HG02678 (cell line): ENCODE data around the gene PNPLA2.

Experiments
- ATAC-seq: cut with Tn5 transposase; IDR thresholded peaks from one replicate; pipeline ENCODE4 v1.9.1; 2021; ENCODE audit warnings: mild to moderate bottlenecking, moderate library complexity; ENCODE audit not compliant: unreplicated experiment

The PNPLA2 gene

DNA sequence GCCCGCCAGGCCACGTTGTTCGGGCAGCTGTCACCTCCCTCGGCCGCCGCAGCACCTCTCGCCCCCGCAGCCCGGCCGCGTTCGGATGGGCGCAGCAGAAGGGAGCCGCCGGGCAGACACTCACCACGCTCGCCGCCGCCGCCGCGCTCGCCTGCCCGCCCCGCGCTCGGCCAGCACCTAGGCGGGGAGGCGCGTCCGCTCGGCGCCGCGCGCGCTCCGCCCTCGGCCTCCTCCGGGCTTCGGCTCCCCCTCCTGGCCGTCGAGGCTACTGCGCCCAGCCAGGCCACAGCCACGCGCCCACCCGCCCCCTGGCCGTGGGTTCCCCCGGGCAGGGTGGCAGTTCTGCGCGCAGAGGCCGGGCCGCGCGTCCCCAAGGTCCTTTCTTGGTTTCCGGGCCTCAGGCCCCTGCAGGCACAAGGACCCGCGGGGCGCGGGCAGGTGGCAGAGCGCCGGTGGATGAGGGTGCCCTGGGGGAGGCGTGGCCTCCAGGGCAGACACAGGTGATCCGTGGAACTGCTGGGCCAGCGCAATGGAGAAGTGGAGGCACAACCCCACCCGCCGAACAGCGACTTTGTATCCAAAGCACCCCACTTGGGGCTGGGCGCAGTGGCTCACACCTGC, 20.5 kb upstream of the PNPLA2 start, which contains the start of gene SLC25A22:
Gene SLC25A22 (minus strand): TSS at position 189 of the 621 bp plus-strand sequence. CDS start 3,275 bp downstream, outside the sequence.
- ATAC-seq, result peak; percentile 62

- ATAC-seq, result no peak
Measured at GRCh38 chr11:799641-800316, 18.9 kb upstream of the PNPLA2 start.

DNA sequence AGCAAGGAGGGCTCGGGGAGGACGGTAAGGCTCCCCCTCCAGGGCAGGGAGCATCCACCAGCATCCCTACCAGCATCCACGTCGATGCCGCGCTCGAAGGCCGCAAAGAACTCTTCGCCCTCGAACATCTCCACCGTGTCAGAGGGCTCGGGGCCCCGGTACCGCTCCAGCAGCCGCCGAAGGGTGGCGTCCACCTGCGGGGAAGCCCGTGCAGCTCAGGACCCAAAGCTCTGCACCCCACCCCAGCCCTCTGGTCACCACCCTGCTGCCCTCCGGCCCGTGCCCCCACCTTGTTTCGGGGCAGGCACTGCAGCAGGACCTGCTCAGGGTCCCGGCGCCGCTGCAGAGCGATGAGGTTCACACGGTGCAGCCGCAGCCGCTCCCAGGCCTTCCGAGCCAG, 18.2 kb upstream of the PNPLA2 start:
- ATAC-seq, result no peak

GRCh38 chr11:801097-801780, 17.5 kb upstream of the PNPLA2 start:
- no peak for ATAC-seq

DNA sequence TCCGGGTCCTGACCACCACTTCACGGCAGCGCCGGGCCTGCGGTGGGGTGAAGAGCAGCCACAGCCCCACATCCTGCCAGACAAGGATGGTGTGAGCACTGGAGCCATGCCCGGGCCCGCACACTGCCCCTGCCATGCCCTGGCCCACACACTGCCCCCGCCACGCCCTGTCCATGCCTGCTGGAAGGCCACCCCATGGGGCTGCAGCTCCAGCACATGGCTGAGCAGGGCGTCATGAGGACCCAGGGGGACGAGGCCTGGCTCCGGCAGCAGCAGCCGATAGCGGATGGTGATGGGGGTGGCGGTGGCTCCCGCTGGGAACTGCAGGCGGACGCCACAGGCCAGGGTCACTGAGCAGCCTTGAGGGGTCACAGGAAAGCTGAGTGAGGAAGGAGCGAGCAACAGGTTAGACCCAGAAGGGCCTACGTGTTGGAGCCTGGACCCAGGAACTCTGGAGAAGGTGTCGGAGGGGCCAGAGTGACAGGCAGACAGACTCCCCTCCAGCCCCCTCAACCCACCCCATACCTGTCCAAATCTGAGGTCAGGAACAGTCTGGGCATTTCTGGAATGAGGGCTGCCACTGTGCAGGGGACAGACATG, 16.6 kb upstream of the PNPLA2 start:
- ATAC-seq, result no peak

GRCh38 chr11:802693-803466, 15.8 kb upstream of the PNPLA2 start:
- ATAC-seq, result no peak

GRCh38 chr11:803467-803742, 15.3 kb upstream of the PNPLA2 start:
- ATAC-seq, result no peak

DNA sequence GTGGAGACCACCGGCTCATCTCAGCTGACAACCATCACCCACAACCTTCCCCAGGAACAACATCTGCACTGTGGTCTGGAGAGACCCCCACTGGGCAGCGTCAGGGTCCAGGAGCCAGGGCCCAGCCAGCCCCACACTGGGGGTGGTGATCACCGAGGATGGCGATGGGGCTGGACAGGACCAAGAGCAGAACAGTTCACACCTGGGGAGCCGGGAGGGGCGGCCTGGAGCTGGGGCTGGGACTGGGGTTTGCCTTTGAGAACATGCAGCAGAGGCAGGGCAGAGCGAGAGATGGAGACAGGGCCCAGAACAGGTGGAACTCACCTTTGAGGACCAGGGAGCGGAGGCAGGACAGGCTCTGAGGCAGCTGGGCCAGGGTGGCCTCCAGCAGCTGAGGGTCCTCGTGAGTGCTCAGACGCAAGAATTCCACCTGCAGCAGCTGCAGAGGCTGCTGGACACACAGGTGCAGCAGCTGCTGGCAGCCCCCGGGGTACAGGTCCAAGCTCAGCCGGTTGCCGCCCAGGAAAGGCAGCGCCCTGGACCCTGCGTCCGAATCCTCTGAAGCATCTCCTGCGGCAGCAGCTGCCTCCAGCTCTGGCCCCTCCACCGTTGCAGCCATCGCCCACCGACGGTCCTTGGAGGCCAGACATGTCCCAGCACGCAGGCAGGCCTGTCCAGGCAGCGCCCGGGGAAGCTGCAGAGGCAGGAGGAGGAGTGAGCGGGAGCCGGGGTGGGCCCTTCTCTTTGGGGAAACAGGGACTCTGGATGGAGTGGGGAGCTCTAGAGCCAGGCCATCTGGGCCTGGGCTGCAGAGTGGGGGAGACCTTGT, 14.7 kb upstream of the PNPLA2 start:
- no peak for ATAC-seq

DNA sequence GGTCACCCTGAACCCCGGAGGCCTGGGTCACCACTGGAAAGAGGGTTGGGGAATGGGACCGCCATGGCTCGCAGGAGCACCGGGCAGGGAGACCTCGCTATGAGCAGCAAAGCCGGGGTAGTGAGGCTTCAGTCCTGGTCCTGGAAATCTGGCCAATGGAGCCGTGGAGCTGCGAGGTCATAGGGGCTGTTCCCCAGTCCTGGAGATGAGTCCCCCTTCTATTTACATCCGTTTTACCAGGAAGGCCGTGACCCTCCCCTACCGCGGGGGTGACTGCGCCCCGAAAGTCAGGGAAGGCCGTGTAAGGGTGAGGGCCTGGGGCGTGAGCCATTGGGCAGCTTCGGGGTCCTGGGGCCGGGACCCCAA, 14.1 kb upstream of the PNPLA2 start:
- no peak for ATAC-seq

GRCh38 chr11:808427-809286, 10.1 kb upstream of the PNPLA2 start:
- ATAC-seq, result no peak

DNA sequence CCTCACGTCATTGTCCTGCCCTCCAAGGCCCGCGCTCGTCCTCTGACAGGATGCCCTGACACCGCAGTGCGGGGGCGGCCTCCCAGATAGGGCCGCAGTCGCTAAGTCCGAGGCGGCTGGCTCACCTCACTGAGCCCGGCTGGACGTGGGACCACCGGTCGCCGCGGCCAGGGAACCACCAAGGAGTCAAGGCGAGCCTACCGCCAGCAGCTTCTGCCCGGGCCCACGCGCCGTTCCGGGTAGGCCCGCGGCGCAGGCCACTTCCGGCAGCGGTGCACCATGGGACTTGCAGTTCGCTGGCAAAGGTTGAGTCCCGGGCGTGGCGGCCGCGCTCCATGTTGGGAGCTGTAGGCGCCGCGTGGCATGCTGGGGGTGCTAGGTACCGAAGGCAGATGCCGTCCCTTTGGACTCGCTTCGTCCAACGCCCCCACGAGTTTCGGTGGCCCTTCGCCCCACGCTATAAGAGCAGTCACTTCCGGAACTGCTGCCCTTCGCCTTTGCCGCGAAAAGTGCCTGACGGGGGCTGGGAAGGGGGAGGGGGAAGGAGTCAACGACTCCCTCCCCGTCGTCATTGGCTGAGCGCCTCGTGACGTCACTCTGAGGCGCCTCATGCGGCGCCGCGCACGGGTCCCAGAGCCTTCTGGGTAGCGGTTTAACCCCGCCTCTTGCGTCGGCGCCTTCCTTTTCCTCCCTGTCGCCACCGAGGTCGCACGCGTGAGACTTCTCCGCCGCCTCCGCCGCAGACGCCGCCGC, 9.3 kb upstream of the PNPLA2 start, which contains the start of gene RPLP2:
Gene RPLP2 (plus strand): TSS at position 681 of the 753 bp plus-strand sequence. CDS start 268 bp downstream, outside the sequence.
- peak; percentile 76 for ATAC-seq

DNA sequence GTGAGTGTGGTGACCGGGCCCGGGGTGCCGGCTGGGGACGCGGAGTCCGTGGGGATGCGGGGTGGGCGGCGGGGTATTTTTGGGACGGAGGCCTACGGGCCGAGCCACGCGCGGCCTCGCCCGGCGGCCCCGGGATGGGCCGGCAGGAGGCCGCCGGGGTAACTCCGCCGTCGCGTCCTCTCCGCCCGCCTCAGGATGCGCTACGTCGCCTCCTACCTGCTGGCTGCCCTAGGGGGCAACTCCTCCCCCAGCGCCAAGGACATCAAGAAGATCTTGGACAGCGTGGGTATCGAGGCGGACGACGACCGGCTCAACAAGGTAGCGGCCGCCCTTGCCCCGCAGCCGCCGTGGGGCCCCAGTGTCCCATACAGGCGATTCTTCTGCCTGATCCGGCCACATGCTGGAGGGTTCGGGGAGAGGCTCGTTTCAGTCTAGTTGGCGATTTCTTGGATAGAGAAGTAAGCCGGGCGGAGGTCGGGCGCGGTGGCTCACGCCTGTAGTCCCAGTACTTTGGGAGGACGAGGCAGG, 8.6 kb upstream of the PNPLA2 start:
- no peak for ATAC-seq

- ATAC-seq, result no peak
Measured at GRCh38 chr11:811446-812245, 7.1 kb upstream of the PNPLA2 start.

- no peak for ATAC-seq
Measured at GRCh38 chr11:812390-812789, 6.3 kb upstream of the PNPLA2 start.

DNA sequence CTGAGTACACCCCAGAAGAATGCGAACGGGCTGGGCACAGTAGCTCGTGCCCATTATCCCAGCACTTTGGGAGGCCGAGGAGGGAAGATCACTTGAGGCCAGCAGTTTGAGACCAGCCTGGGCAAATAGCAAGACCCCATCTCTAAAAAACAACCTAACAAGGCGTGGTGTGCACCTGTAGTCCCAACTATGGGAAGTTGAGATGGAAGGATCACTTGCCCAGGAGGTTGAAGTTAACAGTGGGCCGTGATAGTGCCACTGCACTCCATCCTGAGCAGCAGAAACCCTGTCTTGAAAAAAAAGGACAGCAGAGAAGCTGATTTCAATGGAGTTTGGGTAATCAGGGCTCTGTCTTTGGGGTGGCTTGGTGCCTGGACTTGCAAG, 5.7 kb upstream of the PNPLA2 start:
- no peak for ATAC-seq

DNA sequence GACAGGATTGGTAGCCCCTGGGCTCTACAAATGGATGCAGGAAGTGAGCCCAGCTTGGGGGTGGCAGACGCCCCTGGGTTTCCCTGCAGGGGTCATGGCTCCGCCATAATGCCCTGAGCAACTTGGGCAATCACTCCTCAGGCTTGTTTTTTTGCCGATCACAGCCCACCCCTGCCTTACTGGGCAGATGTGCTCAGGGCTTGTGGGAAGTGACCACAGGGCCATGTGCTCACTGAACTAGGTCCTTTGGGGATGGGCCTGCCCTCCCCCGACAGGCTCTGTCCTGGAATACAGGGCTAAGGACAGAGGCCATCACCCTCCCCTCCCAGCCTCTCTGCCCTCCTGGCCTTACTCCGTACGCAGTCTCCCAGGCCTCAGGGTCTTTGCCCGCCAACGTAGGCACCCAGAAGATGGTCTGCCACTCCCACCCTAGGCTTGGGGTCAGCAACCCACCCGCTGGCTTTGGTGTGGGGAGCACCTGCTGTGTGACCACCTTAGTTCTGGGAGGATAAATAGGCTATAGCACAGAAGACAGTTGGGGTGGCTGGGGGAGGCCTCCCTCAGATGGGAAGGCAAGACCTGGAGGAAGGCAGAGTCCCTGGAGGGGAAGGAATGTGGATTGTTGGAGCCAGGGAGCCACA, 5.1 kb upstream of the PNPLA2 start:
- no peak for ATAC-seq
